ENCODE data around the gene HTT. TPM values are rescaled to one million over a fixed set of nuclear protein-coding genes. Genes with fewer than 3 reads are reported as not detected.
A peak's percentile ranks its signal among the peaks of the same experiment; 100 is the strongest.

Gene HTT
- total RNA-seq, 2 donors from 2014 or later, result 18.1 to 30.5 TPM

- H3K27me3 ChIP-seq, result no peaks in the 10 kb centered on the region
- H3K9me3 ChIP-seq, result no peaks in the 10 kb centered on the region
- no peak overlapping the region for H3K27ac ChIP-seq
- DNase-seq (ENCODE audit: low spot score), result no peak
- peaks cover 73% of the 10 kb centered on the region for H3K36me3 ChIP-seq
- no peak for TF ChIP-seq CTCF (IDR thresholded peaks at IDR 0.05)
- no peak overlapping the region for H3K4me3 ChIP-seq
- H3K4me1 ChIP-seq, result no peaks in the 10 kb centered on the region
Observed at GRCh38 chr4:3130826-3131225, 56.3 kb downstream of the HTT start.

GRCh38 chr4:3134201-3134600, 59.7 kb downstream of the HTT start:
- Histone ChIP-seq H3K27ac (no peak overlapping the region), H3K27me3 (no peaks in the 10 kb centered on the region), H3K9me3 (no peaks in the 10 kb centered on the region), H3K36me3 (peaks cover 50% of the 10 kb centered on the region), H3K4me3 (no peak overlapping the region), H3K4me1 (no peaks in the 10 kb centered on the region)
- no peak for DNase-seq (ENCODE audit: low spot score)
- TF ChIP-seq CTCF (IDR thresholded peaks at IDR 0.05), result no peak

GRCh38 chr4:3135155-3136011, 60.9 kb downstream of the HTT start:
- Histone ChIP-seq H3K36me3 (peaks cover 41% of the 10 kb centered on the region), H3K4me1 (no peaks in the 10 kb centered on the region), H3K4me3 (no peak overlapping the region), H3K9me3 (no peaks in the 10 kb centered on the region), H3K27ac (no peak overlapping the region), H3K27me3 (no peaks in the 10 kb centered on the region)
- TF ChIP-seq CTCF (IDR thresholded peaks at IDR 0.05), result no peak
- no peak for DNase-seq (ENCODE audit: low spot score)

GRCh38 chr4:3136454-3136853, 62.0 kb downstream of the HTT start:
- Histone ChIP-seq H3K27me3 (no peaks in the 10 kb centered on the region), H3K9me3 (no peaks in the 10 kb centered on the region), H3K27ac (no peak overlapping the region), H3K36me3 (peaks cover 37% of the 10 kb centered on the region), H3K4me1 (no peaks in the 10 kb centered on the region), H3K4me3 (no peak overlapping the region)
- DNase-seq (ENCODE audit: low spot score), result no peak
- TF ChIP-seq CTCF (IDR thresholded peaks at IDR 0.05), result peak; percentile 13 to 57

DNA sequence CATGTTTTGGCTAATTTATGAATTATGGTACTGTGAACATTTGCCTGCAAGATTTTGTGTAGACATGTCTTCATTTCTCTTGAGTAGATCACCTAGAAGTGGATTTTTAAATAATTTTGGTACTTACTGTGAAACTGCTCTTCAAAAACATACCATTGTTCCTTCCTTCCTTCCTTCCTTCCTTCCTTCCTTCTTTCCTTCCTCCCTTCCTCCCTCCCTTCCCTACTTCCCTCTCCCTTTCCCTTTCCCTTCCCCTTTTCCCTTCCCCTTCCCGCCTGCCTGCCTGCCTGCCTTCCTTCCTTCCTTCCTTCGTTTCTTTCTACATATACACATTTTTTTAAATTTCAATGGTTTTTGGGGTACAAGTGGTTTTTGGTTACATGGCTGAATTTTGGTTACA, 63.4 kb downstream of the HTT start:
- Histone ChIP-seq H3K4me3 (no peak overlapping the region), H3K9me3 (no peaks in the 10 kb centered on the region), H3K36me3 (peaks cover 24% of the 10 kb centered on the region), H3K27me3 (no peaks in the 10 kb centered on the region), H3K4me1 (no peaks in the 10 kb centered on the region), H3K27ac (no peak overlapping the region)
- no peak for DNase-seq (ENCODE audit: low spot score)
- no peak for TF ChIP-seq CTCF (IDR thresholded peaks at IDR 0.05)
